GM21526 (cell line): ENCODE results near the gene BCLAF3.

ENCODE experiments used
- ATAC-seq: cut with Tn5 transposase; IDR thresholded peaks from one replicate; pipeline ENCODE4 v1.9.1; 2021; ENCODE audit warnings: moderate library complexity; ENCODE audit not compliant: unreplicated experiment, low FRiP score

The BCLAF3 gene

GRCh38 chrX:19972984-19973383, 17.9 kb downstream of the BCLAF3 start:
- no peak for ATAC-seq

- no peak for ATAC-seq
These were observed 22.6 kb downstream of the BCLAF3 start for GRCh38 chrX:19968276-19968675.

GRCh38 chrX:19966056-19966455, 24.8 kb downstream of the BCLAF3 start:
- no peak for ATAC-seq

- ATAC-seq, result peak; percentile 89
These were observed 26.7 kb downstream of the BCLAF3 start for GRCh38 chrX:19964017-19964710.

- no peak for ATAC-seq
These were observed 29.9 kb downstream of the BCLAF3 start for GRCh38 chrX:19960913-19961312.

- ATAC-seq, result no peak
These were observed 32.0 kb downstream of the BCLAF3 start for GRCh38 chrX:19958552-19959486.

- no peak for ATAC-seq
These were observed 33.9 kb downstream of the BCLAF3 start for GRCh38 chrX:19956923-19957322.

GRCh38 chrX:19956306-19956705, 34.6 kb downstream of the BCLAF3 start:
- ATAC-seq, result no peak

GRCh38 chrX:19955306-19955705, 35.6 kb downstream of the BCLAF3 start:
- no peak for ATAC-seq

- ATAC-seq, result no peak
These were observed 36.3 kb downstream of the BCLAF3 start for GRCh38 chrX:19954335-19955096.

- no peak for ATAC-seq
These were observed 37.7 kb downstream of the BCLAF3 start for GRCh38 chrX:19953145-19953544.

- ATAC-seq, result no peak
These were observed 41.5 kb downstream of the BCLAF3 start for GRCh38 chrX:19949340-19949739.

- ATAC-seq, result no peak
These were observed 43.2 kb downstream of the BCLAF3 start for GRCh38 chrX:19947612-19948011.
